RWPE1 (cell line): ENCODE results near the gene BPIFA3.

Experiments
- CTCF ChIA-PET: fragments of 350-600 bp; sonication (Branson Sonifier 250); formaldehyde crosslinking; extraction: SDS; loops from one replicate; lab custom pipeline; 2021; lab: Yijun Ruan, JAX
- POLR2A ChIA-PET: fragments of 400-600 bp; formaldehyde crosslinking; extraction: SDS; loops from one replicate; lab custom pipeline; 2020; ENCODE audit warnings: antibody characterized with exemption; ENCODE audit not compliant: low non-redundant PET; lab: Yijun Ruan, JAX
- DNase-seq: peaks from one replicate; pipeline ENCODE4 v3.0.0; 2012; ENCODE audit warnings: low spot score
- H3K27ac ChIP-seq: fragments of 450-650 bp; 2 replicates; pipeline ENCODE4 v1.5.1; 2017
- CTCF ChIP-seq: fragments of 450-650 bp; conservative IDR thresholded peaks from 2 replicates; pipeline ENCODE4 v1.5.1; 2017; ENCODE audit warnings: low read depth, mild to moderate bottlenecking

The BPIFA3 gene

GRCh38 chr20:33217052-33217451 is at the start of gene BPIFA3:
Gene BPIFA3 (plus strand): TSS chr20:33217352. CDS start chr20:33217537, 185 bp downstream.
- CTCF ChIA-PET: no interaction called here

GRCh38 chr20:33167859-33168258 is 49.3 kb upstream of the BPIFA3 start, which contains the start of gene BPIFA2:
Gene BPIFA2 (plus strand): TSS chr20:33168159. CDS start chr20:33169146, 987 bp downstream.
- ChIA-PET CTCF (no interaction called here), POLR2A (no interaction called here)
- no peak within 1 kb of the TSS for H3K27ac ChIP-seq
- no peak for DNase-seq
- no peak for TF ChIP-seq CTCF

More at GRCh38 chr20:33217052-33217451, at the start of gene BPIFA3:
- H3K27ac ChIP-seq: no peak within 1 kb of the TSS
- DNase-seq: no peak
- TF ChIP-seq CTCF: no peak
- POLR2A ChIA-PET: no interaction called here

- no peak for DNase-seq
- no peak overlapping the region for H3K27ac ChIP-seq
- no peak; the same call in 1 of the 2 replicates for TF ChIP-seq CTCF
- POLR2A ChIA-PET: no interaction called here
- CTCF ChIA-PET: no interaction called here
Measured at GRCh38 chr20:33169176-33169794, 47.9 kb upstream of the BPIFA3 start.

- DNase-seq: no peak
- POLR2A ChIA-PET: no interaction called here
- H3K27ac ChIP-seq: no peak overlapping the region
- TF ChIP-seq CTCF: no peak
- CTCF ChIA-PET: interaction anchor here (0.6 to 1.0 kb wide), 2 partner anchors 271 to 597 kb away, joined by 4 to 6 read pairs; no protein-coding TSS in a partner anchor
Measured at GRCh38 chr20:33172781-33173180, 44.4 kb upstream of the BPIFA3 start.

- CTCF ChIA-PET: interaction anchor here (0.9 kb wide), 1 partner anchor 116 kb away, joined by 3 read pairs; no protein-coding TSS in a partner anchor
- no peak for TF ChIP-seq CTCF
- POLR2A ChIA-PET: no interaction called here
Measured at GRCh38 chr20:33175123-33175522, 42.0 kb upstream of the BPIFA3 start.

GRCh38 chr20:33176101-33176500 is 41.1 kb upstream of the BPIFA3 start:
- ChIA-PET POLR2A (no interaction called here), CTCF (interaction anchor here (0.6 kb wide), 1 partner anchor 35 kb away, joined by 4 read pairs; no protein-coding TSS in a partner anchor)
- no peak for DNase-seq
- no peak for TF ChIP-seq CTCF
- no peak overlapping the region for H3K27ac ChIP-seq

More at GRCh38 chr20:33175123-33175522, 42.0 kb upstream of the BPIFA3 start:
- H3K27ac ChIP-seq: no peak overlapping the region
- no peak for DNase-seq
